HUDEP-2 (cell line): ENCODE data around the gene CAMSAP1.
"Not testable (repeated sequence)": the region's sequence is repeated elsewhere in the genome, so short reads cannot be mapped to it uniquely, and the experiment has no call there.

Experiments
- DNase-seq, 76 experiments: peaks; one replicate each; lab custom pipeline; 2025; ENCODE audit not compliant: unreplicated experiment in 76 of 76; lab: John Stamatoyannopoulos, UW

Gene CAMSAP1

GRCh38 chr9:135902655-135903357 is 4.5 kb downstream of the CAMSAP1 start:
- no peak for DNase-seq

- DNase-seq, result no peak
Observed at GRCh38 chr9:135901826-135902225, 5.5 kb downstream of the CAMSAP1 start.

GRCh38 chr9:135901031-135901758 is 6.2 kb downstream of the CAMSAP1 start:
- DNase-seq, result no peak

GRCh38 chr9:135898634-135899407 is 8.5 kb downstream of the CAMSAP1 start:
- DNase-seq, result no peak

GRCh38 chr9:135896626-135897025 is 10.7 kb downstream of the CAMSAP1 start:
- no peak for DNase-seq

- no peak for DNase-seq
Observed at GRCh38 chr9:135896205-135896604, 11.1 kb downstream of the CAMSAP1 start.

- DNase-seq, result no peak
Observed at GRCh38 chr9:135895202-135895848, 12.0 kb downstream of the CAMSAP1 start.

GRCh38 chr9:135893104-135893503 is 14.2 kb downstream of the CAMSAP1 start:
- DNase-seq, result no peak

- not testable (repeated sequence) for DNase-seq
Observed at GRCh38 chr9:135892327-135892726, 15.0 kb downstream of the CAMSAP1 start.

GRCh38 chr9:135891027-135891631 is 16.2 kb downstream of the CAMSAP1 start:
- no peak for DNase-seq

GRCh38 chr9:135890190-135891026 is 16.9 kb downstream of the CAMSAP1 start:
- no peak for DNase-seq

- DNase-seq, result no peak
Observed at GRCh38 chr9:135889564-135890189, 17.7 kb downstream of the CAMSAP1 start.

GRCh38 chr9:135888766-135889394 is 18.5 kb downstream of the CAMSAP1 start:
- DNase-seq, result no peak

GRCh38 chr9:135888126-135888765 is 19.1 kb downstream of the CAMSAP1 start:
- no peak for DNase-seq

GRCh38 chr9:135887585-135888050 is 19.7 kb downstream of the CAMSAP1 start:
- DNase-seq, result no peak

- DNase-seq, result no peak
Observed at GRCh38 chr9:135887021-135887507, 20.3 kb downstream of the CAMSAP1 start.

GRCh38 chr9:135886147-135886981 is 21.0 kb downstream of the CAMSAP1 start:
- DNase-seq, result no peak
